ENCODE data around the gene CHN1. TPM values are rescaled to one million over a fixed set of nuclear protein-coding genes. Genes with fewer than 3 reads are reported as not detected.

CHN1 gene
- total RNA-seq, 1 donor, result 3.0 TPM

DNA sequence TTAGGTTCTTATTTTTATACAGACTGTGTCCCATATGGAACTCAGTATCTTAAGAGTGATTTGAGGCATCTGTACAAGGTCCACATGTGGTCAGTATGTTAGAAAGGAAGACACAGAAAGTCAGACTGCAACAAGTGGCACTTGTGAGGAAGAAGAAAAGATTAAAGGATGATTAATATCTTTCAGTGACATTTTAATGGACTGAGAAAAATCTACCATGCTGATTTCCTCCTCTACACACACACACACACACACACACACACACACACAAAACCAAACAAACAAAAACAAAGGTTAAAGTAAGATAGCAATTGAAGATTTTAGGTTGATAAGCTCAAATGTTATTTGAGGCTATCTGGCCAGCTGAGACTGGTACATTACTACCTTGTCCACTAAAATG, 146.4 kb downstream of the CHN1 start:
- Histone ChIP-seq H3K4me3 (ENCODE audit: low read length) (no peak overlapping the region), H3K27me3 (ENCODE audit: insufficient read depth, low read length) (no peaks in the 10 kb centered on the region), H3K9me3 (ENCODE audit: low read depth, low read length) (no peaks in the 10 kb centered on the region), H3K4me1 (ENCODE audit: insufficient read depth, low read length) (no peaks in the 10 kb centered on the region)

DNA sequence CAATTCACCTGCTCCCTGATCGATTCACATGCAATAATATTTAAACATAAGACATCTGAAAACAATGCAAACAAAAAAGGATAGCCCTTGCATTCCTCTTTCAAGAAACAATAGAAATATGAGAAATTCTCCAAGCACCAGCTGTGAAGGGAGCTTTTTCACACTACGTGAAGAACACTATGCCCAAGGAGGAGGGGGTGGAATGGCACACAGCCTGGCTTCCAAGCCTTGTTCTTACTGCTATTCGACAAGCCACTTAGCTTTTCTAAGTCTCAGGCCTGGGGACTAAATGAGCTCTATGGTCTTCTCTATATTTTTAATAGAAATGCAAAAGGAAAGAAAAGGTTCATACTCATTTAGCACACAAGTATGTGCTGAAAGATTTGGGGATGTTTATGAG, 148.7 kb downstream of the CHN1 start:
- no peaks in the 10 kb centered on the region for H3K9me3 ChIP-seq (ENCODE audit: low read depth, low read length)
- H3K27me3 ChIP-seq (ENCODE audit: insufficient read depth, low read length), result no peaks in the 10 kb centered on the region
- H3K4me3 ChIP-seq (ENCODE audit: low read length), result no peak overlapping the region
- H3K4me1 ChIP-seq (ENCODE audit: insufficient read depth, low read length), result no peaks in the 10 kb centered on the region

- no peak overlapping the region for H3K4me3 ChIP-seq (ENCODE audit: low read length)
Observed at GRCh38 chr2:174846941-174847938, 157.9 kb downstream of the CHN1 start.

DNA sequence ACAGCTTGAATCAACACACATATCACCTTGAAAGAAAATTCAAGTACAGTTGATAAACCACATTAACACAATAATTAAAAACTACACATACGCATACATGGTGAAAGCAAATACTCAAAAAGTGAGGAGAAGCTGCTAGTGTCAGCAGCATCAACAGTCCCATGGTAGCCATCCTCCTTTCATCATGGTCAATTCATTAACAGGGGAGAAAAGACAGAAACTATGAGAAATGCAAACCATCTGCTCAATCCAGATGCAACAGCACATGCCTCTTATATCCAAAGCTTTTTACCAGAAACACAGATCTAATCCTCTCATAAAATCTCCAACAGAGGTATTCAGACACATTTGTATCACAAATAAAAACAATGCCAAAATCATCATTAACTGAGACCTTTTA, 159.0 kb downstream of the CHN1 start:
- H3K4me1 ChIP-seq (ENCODE audit: insufficient read depth, low read length), result no peaks in the 10 kb centered on the region
- no peaks in the 10 kb centered on the region for H3K27me3 ChIP-seq (ENCODE audit: insufficient read depth, low read length)
- no peaks in the 10 kb centered on the region for H3K9me3 ChIP-seq (ENCODE audit: low read depth, low read length)
- H3K4me3 ChIP-seq (ENCODE audit: low read length), result no peak overlapping the region

More at GRCh38 chr2:174846941-174847938, 157.9 kb downstream of the CHN1 start:
- no peaks in the 10 kb centered on the region for H3K27me3 ChIP-seq (ENCODE audit: insufficient read depth, low read length)
- no peaks in the 10 kb centered on the region for H3K4me1 ChIP-seq (ENCODE audit: insufficient read depth, low read length)
- H3K9me3 ChIP-seq (ENCODE audit: low read depth, low read length), result no peaks in the 10 kb centered on the region

GRCh38 chr2:174844295-174844708, 160.9 kb downstream of the CHN1 start:
- no peaks in the 10 kb centered on the region for H3K4me1 ChIP-seq (ENCODE audit: insufficient read depth, low read length)
- H3K27me3 ChIP-seq (ENCODE audit: insufficient read depth, low read length), result no peaks in the 10 kb centered on the region
- H3K4me3 ChIP-seq (ENCODE audit: low read length), result no peak overlapping the region
- H3K9me3 ChIP-seq (ENCODE audit: low read depth, low read length), result no peaks in the 10 kb centered on the region

DNA sequence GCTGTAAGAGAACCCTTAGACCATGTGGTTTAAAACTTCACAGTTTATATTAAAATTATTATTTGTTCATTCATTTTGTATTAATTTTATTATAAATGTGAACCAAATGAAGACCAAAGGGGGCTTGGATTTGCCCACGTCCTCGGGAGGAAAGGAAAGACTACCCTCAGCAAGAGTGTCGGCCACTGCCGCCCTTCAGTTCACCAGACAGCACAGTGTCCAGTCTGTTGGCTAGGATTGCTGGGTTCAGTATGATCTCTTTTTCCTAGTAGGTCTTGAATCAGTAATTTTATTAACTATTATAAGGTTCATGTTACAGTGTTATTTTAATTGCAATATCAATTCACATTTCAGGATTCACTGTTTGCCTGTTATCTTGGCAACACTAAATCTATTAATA, 162.7 kb downstream of the CHN1 start:
- Histone ChIP-seq H3K9me3 (ENCODE audit: low read depth, low read length) (no peaks in the 10 kb centered on the region), H3K4me1 (ENCODE audit: insufficient read depth, low read length) (no peaks in the 10 kb centered on the region), H3K27me3 (ENCODE audit: insufficient read depth, low read length) (no peaks in the 10 kb centered on the region), H3K4me3 (ENCODE audit: low read length) (no peak overlapping the region)

DNA sequence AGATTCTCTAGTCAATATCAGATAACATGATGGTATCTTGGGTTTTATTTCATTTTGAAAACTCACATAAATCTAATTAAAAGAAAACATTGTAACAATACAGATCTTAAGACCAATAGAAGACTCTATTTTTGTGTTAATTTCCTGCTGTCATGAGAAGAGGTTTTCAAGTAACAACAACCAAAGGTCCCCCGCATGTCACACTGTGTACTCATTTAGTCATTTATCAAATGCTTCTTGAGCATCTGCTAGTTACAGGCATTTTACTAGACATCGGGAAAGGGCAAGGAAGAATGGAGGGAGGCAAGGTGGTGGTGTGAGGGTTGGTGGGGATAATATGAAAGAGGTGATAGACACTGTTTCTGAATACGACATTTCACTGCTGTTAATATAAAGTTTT, 163.2 kb downstream of the CHN1 start:
- H3K9me3 ChIP-seq (ENCODE audit: low read depth, low read length), result no peaks in the 10 kb centered on the region
- no peaks in the 10 kb centered on the region for H3K27me3 ChIP-seq (ENCODE audit: insufficient read depth, low read length)

GRCh38 chr2:174841350-174841749, 163.8 kb downstream of the CHN1 start:
- H3K4me3 ChIP-seq (ENCODE audit: low read length), result no peak overlapping the region
- H3K9me3 ChIP-seq (ENCODE audit: low read depth, low read length), result no peaks in the 10 kb centered on the region
- H3K4me1 ChIP-seq (ENCODE audit: insufficient read depth, low read length), result no peaks in the 10 kb centered on the region
- H3K27me3 ChIP-seq (ENCODE audit: insufficient read depth, low read length), result no peaks in the 10 kb centered on the region

More for the DNA sequence above, 163.2 kb downstream of the CHN1 start:
- H3K4me3 ChIP-seq (ENCODE audit: low read length), result no peak overlapping the region
- no peaks in the 10 kb centered on the region for H3K4me1 ChIP-seq (ENCODE audit: insufficient read depth, low read length)

- no peaks in the 10 kb centered on the region for H3K9me3 ChIP-seq (ENCODE audit: low read depth, low read length)
- no peak overlapping the region for H3K4me3 ChIP-seq (ENCODE audit: low read length)
Observed at GRCh38 chr2:174840436-174840835, 164.7 kb downstream of the CHN1 start.

DNA sequence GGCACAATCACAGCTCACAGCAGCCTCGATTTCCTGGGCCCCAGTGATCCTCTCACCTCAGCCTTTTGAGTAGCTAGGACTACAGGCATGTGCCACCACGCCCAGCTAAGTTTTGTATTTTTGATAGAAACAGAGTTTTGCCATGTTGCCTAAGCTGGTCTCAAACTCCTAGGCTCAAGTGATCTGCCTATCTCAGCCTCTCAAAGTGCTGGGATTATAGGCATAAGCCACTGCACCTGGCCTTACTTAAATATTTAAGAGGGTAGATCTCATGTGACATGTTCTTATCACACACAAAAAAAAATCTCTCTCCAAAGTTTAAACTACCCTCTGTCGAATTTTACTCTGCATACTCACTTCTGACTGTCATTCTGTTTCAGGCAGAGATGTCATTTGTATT, 165.5 kb downstream of the CHN1 start:
- H3K4me3 ChIP-seq (ENCODE audit: low read length), result no peak overlapping the region
- H3K9me3 ChIP-seq (ENCODE audit: low read depth, low read length), result no peaks in the 10 kb centered on the region
- no peaks in the 10 kb centered on the region for H3K27me3 ChIP-seq (ENCODE audit: insufficient read depth, low read length)
- H3K4me1 ChIP-seq (ENCODE audit: insufficient read depth, low read length), result no peaks in the 10 kb centered on the region

More at GRCh38 chr2:174840436-174840835, 164.7 kb downstream of the CHN1 start:
- Histone ChIP-seq H3K27me3 (ENCODE audit: insufficient read depth, low read length) (no peaks in the 10 kb centered on the region), H3K4me1 (ENCODE audit: insufficient read depth, low read length) (no peaks in the 10 kb centered on the region)

- Histone ChIP-seq H3K9me3 (ENCODE audit: low read depth, low read length) (peaks cover 5% of the 10 kb centered on the region), H3K27me3 (ENCODE audit: insufficient read depth, low read length) (no peaks in the 10 kb centered on the region), H3K4me1 (ENCODE audit: insufficient read depth, low read length) (no peaks in the 10 kb centered on the region), H3K4me3 (ENCODE audit: low read length) (no peak overlapping the region)
Observed at GRCh38 chr2:174836995-174837390, 168.2 kb downstream of the CHN1 start.

GRCh38 chr2:174836377-174836994, 168.7 kb downstream of the CHN1 start:
- Histone ChIP-seq H3K27me3 (ENCODE audit: insufficient read depth, low read length) (no peaks in the 10 kb centered on the region), H3K9me3 (ENCODE audit: low read depth, low read length) (peaks cover 5% of the 10 kb centered on the region), H3K4me1 (ENCODE audit: insufficient read depth, low read length) (no peaks in the 10 kb centered on the region), H3K4me3 (ENCODE audit: low read length) (no peak overlapping the region)

- no peaks in the 10 kb centered on the region for H3K27me3 ChIP-seq (ENCODE audit: insufficient read depth, low read length)
- no peak overlapping the region for H3K4me3 ChIP-seq (ENCODE audit: low read length)
- H3K9me3 ChIP-seq (ENCODE audit: low read depth, low read length), result peaks cover 5% of the 10 kb centered on the region
- no peaks in the 10 kb centered on the region for H3K4me1 ChIP-seq (ENCODE audit: insufficient read depth, low read length)
Observed at GRCh38 chr2:174835797-174836255, 169.4 kb downstream of the CHN1 start.

DNA sequence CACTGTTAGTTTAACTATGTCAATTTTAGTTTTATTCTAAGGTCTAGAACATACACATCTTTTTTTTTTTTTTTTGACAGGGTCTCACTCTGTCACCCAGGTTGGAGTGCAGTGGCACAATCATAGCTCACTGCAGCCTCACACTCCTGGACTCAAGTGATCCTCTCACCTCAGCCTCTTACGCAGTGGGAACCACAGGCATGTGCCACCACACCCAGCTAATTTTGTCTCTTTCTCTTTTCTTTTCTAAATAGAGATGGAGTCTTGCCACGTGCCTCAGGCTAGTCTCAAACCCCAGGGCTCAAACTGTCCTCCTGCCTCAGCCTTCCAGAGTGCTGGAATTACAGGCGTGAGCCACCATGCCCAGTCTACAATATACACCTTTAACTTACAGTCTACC, 171.4 kb downstream of the CHN1 start:
- H3K27me3 ChIP-seq (ENCODE audit: insufficient read depth, low read length), result no peaks in the 10 kb centered on the region
- no peak overlapping the region for H3K4me3 ChIP-seq (ENCODE audit: low read length)
- H3K9me3 ChIP-seq (ENCODE audit: low read depth, low read length), result peaks cover 5% of the 10 kb centered on the region
- H3K4me1 ChIP-seq (ENCODE audit: insufficient read depth, low read length), result no peaks in the 10 kb centered on the region

DNA sequence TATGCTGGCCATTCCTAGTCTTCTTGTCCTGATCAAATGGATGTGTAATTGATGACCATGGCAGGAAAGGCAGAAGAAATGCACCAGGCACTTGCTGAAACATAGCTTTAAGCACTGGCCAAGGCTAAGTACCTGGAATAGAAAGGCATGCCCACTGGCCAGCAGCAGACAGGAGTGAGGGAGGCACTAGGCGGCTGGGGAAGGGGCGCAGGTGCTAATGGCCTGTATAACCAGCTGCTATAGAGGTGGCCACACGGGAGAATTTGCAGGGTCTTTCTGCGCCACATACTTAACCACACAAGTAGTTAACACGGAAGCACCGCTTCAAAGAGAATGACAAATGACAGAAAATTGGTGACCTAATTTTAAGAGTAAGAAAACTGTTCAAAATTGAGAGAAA, 174.6 kb downstream of the CHN1 start:
- Histone ChIP-seq H3K4me3 (ENCODE audit: low read length) (no peak overlapping the region), H3K9me3 (ENCODE audit: low read depth, low read length) (peaks cover 5% of the 10 kb centered on the region), H3K27me3 (ENCODE audit: insufficient read depth, low read length) (no peaks in the 10 kb centered on the region), H3K4me1 (ENCODE audit: insufficient read depth, low read length) (no peaks in the 10 kb centered on the region)

All from mononuclear cell (primary cell).